Epidermal melanocyte (primary cell): ENCODE data around the gene DUSP28.
A peak's percentile ranks its signal among the peaks of the same experiment; 100 is the strongest.

Source experiments
- DNase-seq: peaks from one replicate; pipeline ENCODE4 v3.0.0; 2011; ENCODE audit warnings: low spot score; ENCODE audit not compliant: insufficient read length

The DUSP28 gene

DNA sequence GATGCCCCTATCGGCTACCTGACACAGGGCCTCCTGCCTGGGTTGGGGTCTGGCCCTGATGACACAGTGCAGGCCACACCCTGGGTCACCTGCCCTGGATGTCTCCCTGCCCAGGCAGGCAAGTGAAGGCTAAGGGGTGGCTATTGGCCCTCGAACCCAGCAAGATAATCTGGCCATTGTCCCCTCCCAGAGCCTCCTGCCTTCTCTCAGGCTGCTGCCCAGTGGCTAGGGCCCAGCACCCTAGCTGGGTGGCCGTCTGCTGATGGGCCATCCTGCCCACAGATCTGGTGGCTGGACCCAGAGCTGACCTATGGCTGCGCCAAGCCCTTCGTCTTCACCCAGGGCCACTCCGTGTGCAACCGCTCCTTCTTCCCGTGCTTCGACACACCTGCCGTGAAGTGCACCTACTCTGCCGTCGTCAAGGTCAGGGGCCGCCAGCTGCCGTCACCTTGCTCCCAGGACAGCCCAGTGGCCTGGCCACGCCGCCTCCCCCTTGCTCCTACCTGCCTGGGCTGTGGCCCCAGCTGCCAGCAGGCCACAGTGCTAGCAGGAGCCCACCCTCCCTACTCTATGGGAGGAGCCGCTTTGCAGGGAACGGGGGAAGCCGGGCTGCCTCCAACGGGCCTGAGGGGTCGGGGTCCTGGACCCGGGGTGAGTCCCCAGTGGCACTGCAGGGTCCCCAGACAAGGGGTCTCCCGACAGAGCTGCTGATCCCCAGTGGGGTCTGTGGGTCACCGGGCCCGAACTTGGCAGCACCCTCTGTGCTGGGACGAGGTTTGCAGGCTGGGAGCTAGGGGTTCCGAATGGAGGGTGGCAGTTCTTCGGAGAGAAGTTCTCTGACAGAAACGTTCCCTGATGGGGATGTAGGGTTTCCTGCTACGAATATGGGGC lies 12.2 kb downstream of the DUSP28 start:
- no peak for DNase-seq

- DNase-seq = no peak
Measured at GRCh38 chr2:240573071-240573515, 12.9 kb downstream of the DUSP28 start.

DNA sequence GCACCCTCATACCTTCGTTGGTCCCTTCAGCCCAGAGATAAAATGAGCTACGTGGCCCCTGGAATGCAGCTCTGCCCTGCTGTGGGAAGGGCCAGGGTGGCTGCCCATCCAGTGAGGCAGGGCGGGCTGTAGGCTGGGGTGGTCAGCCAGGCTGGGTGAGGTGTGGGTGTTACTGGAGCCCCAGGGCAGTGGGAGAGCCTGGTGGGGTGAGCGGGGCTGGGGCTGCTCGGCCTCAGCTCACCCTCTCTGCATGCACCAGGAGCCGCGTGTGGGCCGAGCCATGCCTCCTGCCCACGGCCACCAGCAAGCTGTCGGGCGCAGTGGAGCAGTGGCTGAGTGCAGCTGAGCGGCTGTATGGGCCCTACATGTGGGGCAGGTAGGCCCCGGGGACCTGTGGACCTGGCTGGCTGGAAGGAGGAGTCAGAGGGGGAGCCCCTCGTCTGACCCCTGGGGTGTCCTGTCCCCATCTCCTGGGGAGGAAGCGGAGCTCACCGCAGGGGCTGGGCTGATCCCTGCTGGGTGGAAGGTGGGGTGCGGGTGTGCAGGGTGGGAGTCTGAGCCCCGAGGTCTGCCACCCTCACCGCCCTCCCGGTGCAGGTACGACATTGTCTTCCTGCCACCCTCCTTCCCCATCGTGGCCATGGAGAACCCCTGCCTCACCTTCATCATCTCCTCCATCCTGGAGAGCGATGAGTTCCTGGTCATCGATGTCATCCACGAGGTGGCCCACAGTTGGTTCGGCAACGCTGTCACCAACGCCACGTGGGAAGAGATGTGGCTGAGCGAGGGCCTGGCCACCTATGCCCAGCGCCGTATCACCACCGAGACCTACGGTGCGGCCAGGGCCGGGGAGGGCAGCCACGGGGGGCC lies 13.6 kb downstream of the DUSP28 start:
- no peak for DNase-seq

GRCh38 chr2:240574386-240575100 lies 14.4 kb downstream of the DUSP28 start:
- peak; percentile 3 for DNase-seq

GRCh38 chr2:240575101-240575965 lies 15.2 kb downstream of the DUSP28 start:
- peak; percentile 2 for DNase-seq

DNA sequence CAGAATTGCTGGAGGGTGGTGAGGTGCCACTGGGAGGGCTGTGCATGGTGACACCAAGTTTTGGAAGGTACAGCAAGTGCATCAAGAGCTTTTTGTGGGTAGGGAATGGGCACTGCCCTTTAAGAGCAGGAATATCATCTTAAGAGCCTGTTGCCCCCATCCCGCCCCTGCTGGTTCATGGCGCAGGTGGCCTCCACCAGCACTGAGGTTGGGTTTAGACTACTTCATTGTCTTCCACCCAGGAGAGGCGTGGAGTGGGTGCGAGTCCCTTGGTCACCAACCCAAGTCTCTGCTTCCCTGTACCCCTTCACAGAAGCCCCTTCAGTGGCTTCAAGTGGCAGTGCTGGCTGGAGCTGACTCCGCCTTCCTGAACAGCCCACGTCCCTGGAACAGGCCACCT lies 15.9 kb downstream of the DUSP28 start:
- DNase-seq = peak; percentile 2

GRCh38 chr2:240576436-240577205 lies 16.5 kb downstream of the DUSP28 start:
- peak; percentile 9 for DNase-seq

- DNase-seq = no peak
Measured at GRCh38 chr2:240577281-240578109, 17.3 kb downstream of the DUSP28 start.

GRCh38 chr2:240578110-240578450 lies 17.9 kb downstream of the DUSP28 start:
- no peak for DNase-seq

DNA sequence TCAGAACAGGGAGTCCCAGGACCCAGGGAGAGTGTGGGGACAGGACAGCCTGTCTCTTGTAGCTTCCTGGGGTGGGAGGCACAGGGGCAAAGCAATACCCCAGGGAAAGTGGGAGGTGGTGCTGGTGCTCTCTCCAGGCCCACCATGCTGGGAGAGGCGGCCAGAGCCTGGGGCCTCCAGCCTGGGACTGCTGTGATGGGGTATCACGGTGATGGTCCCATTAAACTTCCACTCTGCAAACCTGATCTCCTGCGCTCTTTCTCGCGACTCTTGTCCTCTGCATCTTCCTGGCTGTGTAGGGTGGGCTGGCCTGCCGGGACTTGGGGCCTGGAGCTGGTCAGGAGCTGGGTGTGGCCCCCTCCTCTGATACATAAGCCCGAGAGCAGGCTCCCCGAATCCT lies 18.3 kb downstream of the DUSP28 start:
- DNase-seq = no peak

GRCh38 chr2:240579071-240579762 lies 19.1 kb downstream of the DUSP28 start:
- no peak for DNase-seq

DNA sequence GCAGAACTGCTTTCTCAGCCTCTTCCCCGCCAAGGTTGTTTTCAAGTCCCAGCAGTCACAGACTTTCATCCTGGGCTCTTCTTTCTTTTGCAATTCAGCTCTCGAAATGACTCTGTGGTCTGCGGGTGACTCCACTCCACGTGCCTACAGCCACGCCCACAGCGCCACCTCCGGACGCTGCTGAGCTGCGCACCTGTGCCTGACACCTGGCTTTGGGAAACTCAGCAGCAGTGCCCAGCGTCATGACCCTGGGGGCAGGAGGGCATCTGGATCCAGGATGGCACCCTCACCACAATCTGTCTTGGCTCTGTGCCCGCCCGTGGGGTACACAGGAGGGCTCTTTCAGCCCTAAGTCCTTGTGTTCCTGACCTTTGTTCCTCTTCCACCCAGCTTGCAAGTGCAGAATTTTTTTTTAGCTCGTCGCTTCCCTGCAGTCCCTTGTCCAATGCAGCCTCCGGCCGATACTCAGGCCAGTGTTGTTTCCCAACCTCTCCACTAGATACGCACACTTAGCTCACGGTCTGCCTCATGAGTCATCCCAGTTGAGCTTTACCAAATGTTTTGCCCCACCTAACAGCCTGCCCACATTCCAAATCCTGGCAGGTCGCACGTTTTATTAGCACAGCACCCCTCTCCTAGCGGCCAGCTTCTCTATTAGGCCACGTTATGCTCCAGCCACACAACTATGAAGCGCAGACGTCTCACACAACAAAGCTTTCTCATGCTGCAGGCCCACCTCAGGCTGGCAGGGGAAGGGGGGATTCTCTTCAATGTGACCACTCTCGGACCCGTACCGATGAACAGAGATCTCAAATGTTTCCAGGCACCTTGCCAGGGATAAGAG lies 19.8 kb downstream of the DUSP28 start:
- peak; percentile 8 for DNase-seq

DNA sequence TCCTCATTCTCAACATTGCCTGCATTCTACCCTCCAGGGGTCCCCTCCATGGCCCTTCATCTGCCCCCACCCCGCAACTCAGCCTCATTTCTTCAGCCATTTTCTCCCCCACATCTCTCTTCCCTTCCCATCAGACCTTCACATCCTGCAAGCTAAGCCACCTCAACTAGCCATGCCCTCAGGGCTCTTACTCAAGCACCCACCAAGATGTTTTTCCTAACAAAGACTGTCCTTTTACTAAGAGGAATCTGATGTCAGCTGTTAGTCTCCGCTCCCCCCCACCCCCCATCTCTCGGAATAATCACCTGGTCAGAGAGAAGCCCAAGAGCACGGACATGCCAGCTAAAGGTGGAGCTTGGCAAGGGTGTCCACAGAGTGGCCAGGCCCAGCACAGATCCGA lies 21.7 kb downstream of the DUSP28 start:
- no peak for DNase-seq

GRCh38 chr2:240582781-240583180 lies 22.6 kb downstream of the DUSP28 start:
- DNase-seq = no peak

- no peak for DNase-seq
Measured at GRCh38 chr2:240583774-240584173, 23.6 kb downstream of the DUSP28 start.

DNA sequence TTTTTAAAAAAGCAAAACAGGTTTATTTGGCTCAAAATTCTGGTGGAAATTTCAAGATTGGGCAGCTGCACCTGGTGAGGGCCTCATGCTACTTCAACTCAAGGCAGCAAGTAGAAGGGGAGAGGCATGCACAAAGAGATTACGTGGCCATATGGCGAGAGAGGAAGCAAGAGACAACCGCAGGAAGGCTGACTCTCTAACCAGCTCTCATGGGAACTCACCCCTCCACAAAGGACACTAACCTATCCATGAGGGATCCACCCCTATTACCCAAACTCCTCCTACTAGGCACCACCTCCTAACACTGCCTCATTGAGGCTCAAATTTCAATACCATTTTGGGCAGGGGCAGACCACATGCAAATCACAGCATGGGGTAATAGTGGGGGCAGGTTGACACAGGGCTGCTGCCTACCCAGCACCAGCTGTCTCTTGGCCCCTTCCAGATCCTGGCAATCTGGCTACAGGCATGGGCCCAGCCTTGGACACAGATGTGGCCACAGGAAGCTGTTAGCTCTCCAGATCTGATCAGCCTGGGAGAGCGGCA lies 24.4 kb downstream of the DUSP28 start:
- DNase-seq = peak; percentile 14

GRCh38 chr2:240585101-240585500 lies 24.9 kb downstream of the DUSP28 start:
- DNase-seq = no peak
